MCF 10A (cell line): ENCODE measurements around the gene CA10. TPM values are rescaled to one million over a fixed set of nuclear protein-coding genes. Genes with fewer than 3 reads are reported as not detected.

Experiments
- BruUV-seq: library from RNA; stranded (reverse); fragments of 400-500 nt; replicated peaks from 2 replicates; lab custom pipeline; 2021; lab: Mats Ljungman, UMichigan
- CTCF ChIA-PET: fragments of 300-600 bp; sonication (Branson Sonifier 250); formaldehyde crosslinking; extraction: SDS; loops from one replicate; lab custom pipeline; 2021; ENCODE audit warnings: antibody characterized with exemption, inconsistent platforms; lab: Yijun Ruan, JAX
- POLR2A ChIA-PET: fragments of 300-600, 350-650 bp; sonication (Branson Sonifier 250); formaldehyde crosslinking; extraction: SDS; loops from one replicate; lab custom pipeline; 2020; ENCODE audit warnings: antibody characterized with exemption, inconsistent platforms; lab: Yijun Ruan, JAX
- DNase-seq: peaks from one replicate; pipeline ENCODE4 v3.0.0-alpha.2; 2018; ENCODE audit not compliant: unreplicated experiment
- H3K27ac Mint-ChIP-seq: one replicate; pipeline ENCODE4 v1.8.0; 2022; ENCODE audit warnings: mild to moderate bottlenecking, low read depth, mixed read lengths; ENCODE audit not compliant: unreplicated experiment
- H3K27me3 Mint-ChIP-seq: one replicate; pipeline ENCODE4 v1.8.0; 2022; ENCODE audit warnings: mixed read lengths; ENCODE audit not compliant: insufficient read depth, unreplicated experiment
- H3K36me3 Mint-ChIP-seq: one replicate; pipeline ENCODE4 v1.8.0; 2022; ENCODE audit warnings: mild to moderate bottlenecking, moderate library complexity, mixed read lengths; ENCODE audit not compliant: insufficient read depth, unreplicated experiment
- H3K4me1 Mint-ChIP-seq: one replicate; pipeline ENCODE4 v1.8.0; 2022; ENCODE audit warnings: mixed read lengths; ENCODE audit not compliant: insufficient read depth, unreplicated experiment
- H3K4me3 Mint-ChIP-seq: one replicate; pipeline ENCODE4 v1.8.0; 2022; ENCODE audit warnings: mild to moderate bottlenecking, moderate library complexity, mixed read lengths; ENCODE audit not compliant: unreplicated experiment
- H3K9me3 Mint-ChIP-seq: one replicate; pipeline ENCODE4 v1.8.0; 2022; ENCODE audit warnings: mixed read lengths; ENCODE audit not compliant: unreplicated experiment
- intact Hi-C: fragments of 100-400 bp; cut with micrococcal nuclease; formaldehyde crosslinking; loops from 2 replicates; pipeline ENCODE4 v1.14.1; 2022
- total RNA-seq: library from RNA; stranded (reverse); gene quantifications from 2 replicates; pipeline ENCODE4 v1.2.3, GENCODE V29; 2022
- TF ChIP-seq, protein P1 (sequence below): fragments of 200-600 bp; IDR thresholded peaks from one replicate; pipeline ENCODE4 v1.8.0; 2022; ENCODE audit warnings: antibody characterized with exemption, mild to moderate bottlenecking; ENCODE audit not compliant: unreplicated experiment

The CA10 gene
- total RNA-seq, 1 experiment from 2014 or later, result not detected

DNA sequence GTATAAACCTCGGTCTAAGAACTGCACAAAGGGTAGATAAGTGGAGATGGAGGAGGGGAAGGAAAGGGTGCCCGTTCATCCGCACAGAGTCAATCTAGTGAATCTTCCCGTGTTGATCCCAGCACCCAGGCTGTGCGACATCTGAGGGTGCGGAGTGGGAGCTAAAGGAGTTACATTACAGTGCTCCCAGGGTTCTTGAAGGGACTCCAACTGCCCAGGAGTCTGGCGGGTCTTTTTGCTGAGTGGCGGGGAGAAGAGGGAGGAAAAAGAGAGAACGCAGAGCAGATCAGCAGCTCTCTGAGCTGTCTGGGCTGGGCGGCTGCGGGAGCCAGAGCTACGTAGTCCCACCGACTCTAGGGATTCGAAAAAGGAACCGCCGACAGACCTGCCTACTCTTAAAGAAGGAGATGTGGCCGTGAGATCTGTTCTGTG is 1.6 kb upstream of the CA10 start:
- no TSS peak for BruUV-seq
- no peak for DNase-seq
- no peaks in the 10 kb centered on the region for H3K9me3 Mint-ChIP-seq
- H3K27me3 Mint-ChIP-seq, result peaks cover 65% of the 10 kb centered on the region
- no peaks in the 10 kb centered on the region for H3K36me3 Mint-ChIP-seq
- ChIA-PET POLR2A (no interaction called here), CTCF (interaction anchor here (1.1 to 1.5 kb wide), 2 partner anchors 11 to 54 kb away, joined by 3 to 4 read pairs; no protein-coding TSS in a partner anchor)
- TF ChIP-seq, protein P1, sequence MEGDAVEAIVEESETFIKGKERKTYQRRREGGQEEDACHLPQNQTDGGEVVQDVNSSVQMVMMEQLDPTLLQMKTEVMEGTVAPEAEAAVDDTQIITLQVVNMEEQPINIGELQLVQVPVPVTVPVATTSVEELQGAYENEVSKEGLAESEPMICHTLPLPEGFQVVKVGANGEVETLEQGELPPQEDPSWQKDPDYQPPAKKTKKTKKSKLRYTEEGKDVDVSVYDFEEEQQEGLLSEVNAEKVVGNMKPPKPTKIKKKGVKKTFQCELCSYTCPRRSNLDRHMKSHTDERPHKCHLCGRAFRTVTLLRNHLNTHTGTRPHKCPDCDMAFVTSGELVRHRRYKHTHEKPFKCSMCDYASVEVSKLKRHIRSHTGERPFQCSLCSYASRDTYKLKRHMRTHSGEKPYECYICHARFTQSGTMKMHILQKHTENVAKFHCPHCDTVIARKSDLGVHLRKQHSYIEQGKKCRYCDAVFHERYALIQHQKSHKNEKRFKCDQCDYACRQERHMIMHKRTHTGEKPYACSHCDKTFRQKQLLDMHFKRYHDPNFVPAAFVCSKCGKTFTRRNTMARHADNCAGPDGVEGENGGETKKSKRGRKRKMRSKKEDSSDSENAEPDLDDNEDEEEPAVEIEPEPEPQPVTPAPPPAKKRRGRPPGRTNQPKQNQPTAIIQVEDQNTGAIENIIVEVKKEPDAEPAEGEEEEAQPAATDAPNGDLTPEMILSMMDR, result no peak
- intact Hi-C loops, result no loop called here
- no peak overlapping the region for H3K27ac Mint-ChIP-seq
- no peaks in the 10 kb centered on the region for H3K4me1 Mint-ChIP-seq
- H3K4me3 Mint-ChIP-seq, result no peak overlapping the region

DNA sequence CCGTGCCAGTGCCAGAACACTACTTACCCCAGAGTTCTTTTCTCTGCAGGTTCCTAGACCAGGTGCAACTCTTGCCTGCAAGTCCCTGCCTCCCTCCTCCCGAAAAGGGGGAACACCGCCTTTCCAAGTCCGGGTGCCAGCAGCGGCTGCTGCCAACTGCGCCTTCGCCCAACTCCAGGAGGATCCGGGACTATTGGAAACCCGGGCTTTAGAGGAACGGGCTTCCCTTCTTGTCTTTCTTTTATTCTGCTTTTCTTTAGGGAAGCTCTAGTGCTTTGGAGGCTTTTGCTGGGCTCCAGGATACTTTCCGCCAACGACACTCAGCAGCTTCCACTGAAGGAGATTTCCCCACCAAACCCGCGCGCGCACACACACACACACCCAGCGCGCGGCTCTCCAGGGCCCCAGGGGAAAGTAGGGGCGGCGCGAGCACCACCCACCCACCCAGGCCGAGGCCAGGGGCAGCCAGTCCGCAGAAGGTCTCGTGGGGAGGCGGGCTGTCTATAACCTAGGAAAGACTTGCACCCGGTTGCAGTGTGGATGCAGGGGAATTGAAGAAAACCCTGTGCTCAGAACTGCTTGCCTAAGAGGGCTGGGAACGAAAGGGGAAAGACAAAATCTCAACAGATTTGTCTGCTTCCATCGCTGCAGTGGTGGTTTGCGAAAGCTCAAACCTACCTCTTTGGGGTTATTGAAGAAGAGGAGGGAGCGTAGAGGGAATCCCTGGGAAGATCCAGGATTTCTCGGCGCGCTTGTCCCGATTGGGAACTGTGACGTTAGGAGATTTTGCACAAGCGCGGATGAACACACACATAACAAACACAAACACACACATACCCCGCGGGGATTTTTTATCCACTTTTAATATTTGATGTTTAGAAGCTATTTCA is 977 bp upstream of the CA10 start:
- POLR2A ChIA-PET, result no interaction called here
- Mint-ChIP-seq H3K4me3 (peak overlapping the region; percentile 29), H3K27me3 (peaks cover 58% of the 10 kb centered on the region), H3K27ac (no peak overlapping the region), H3K4me1 (no peaks in the 10 kb centered on the region), H3K9me3 (no peaks in the 10 kb centered on the region), H3K36me3 (no peaks in the 10 kb centered on the region)
- CTCF ChIA-PET, result interaction anchor here (0.8 to 1.5 kb wide), 3 partner anchors 12 to 53 kb away, joined by 3 to 4 read pairs (median 3); no protein-coding TSS in a partner anchor
- no TSS peak for BruUV-seq
- TF ChIP-seq, protein P1, result no peak
- intact Hi-C loops, result no loop called here
- no peak for DNase-seq

DNA sequence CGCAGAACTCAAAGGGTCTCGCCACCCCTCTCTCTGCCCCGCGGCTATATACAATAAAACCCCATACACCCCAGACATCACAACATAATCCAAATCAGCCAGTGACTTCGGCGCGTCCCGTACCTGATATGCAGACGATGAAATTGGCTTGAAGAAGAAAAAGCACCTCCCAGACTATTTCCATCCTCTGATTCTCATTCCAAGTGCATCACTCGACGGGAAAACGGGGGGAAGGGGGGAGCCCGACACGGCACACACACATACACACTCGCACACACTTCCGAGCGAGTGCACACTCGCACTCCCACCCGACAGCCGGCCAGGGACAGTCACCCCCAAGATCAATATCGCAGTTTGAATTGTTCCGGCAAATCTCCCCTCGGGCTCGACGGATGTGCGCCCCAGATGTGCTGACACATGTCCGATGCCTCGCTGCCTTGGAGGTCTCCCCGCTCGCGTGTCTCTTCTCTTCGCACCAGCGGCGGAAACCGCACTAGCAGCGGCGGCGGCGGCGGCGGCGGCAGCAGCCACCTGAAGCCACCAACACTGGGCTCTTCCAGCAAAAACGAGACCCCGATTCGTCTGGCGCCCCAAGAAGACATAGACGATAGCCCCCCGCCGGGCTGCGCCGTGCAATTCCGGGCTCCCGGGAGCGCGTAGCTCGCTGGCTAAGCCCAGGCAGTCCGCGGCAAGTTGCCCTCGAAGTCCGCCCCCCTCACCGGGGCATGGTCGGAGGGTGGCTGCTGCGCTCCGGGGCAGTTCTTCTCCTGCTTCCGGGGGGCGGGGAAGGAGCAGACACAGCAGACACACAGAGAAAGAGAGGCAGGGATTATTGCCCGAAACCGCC is 688 bp downstream of the CA10 start:
- DNase-seq, result no peak
- H3K4me1 Mint-ChIP-seq, result no peaks in the 10 kb centered on the region
- no peak overlapping the region for H3K4me3 Mint-ChIP-seq
- peaks cover 57% of the 10 kb centered on the region for H3K27me3 Mint-ChIP-seq
- BruUV-seq, result no TSS peak
- intact Hi-C loops, result no loop called here
- ChIA-PET POLR2A (no interaction called here), CTCF (no interaction called here)
- TF ChIP-seq, protein P1, result no peak
- H3K36me3 Mint-ChIP-seq, result no peaks in the 10 kb centered on the region
- H3K27ac Mint-ChIP-seq, result no peak overlapping the region
- H3K9me3 Mint-ChIP-seq, result no peaks in the 10 kb centered on the region
